Limb (tissue), 2 donors: ENCODE data around the gene TCF7L1.
A peak's percentile ranks its signal among the peaks of the same experiment; 100 is the strongest.
"Not testable (repeated sequence)": the region's sequence is repeated elsewhere in the genome, so short reads cannot be mapped to it uniquely, and the experiment has no call there.

Experiments used
- DNase-seq, 2 donors: peaks; one replicate each; pipeline ENCODE4 v3.0.0-alpha.2; 2016; ENCODE audit errors: extremely low spot score in 2 of 2

TCF7L1 gene

GRCh38 chr2:85132397-85132796 is 795 bp upstream of the TCF7L1 start:
- peak in 1 of 2 donors; percentile 39 for DNase-seq

- peak in 1 of 2 donors; percentile 78 for DNase-seq
Measured at GRCh38 chr2:85133751-85134254, 611 bp downstream of the TCF7L1 start.

- DNase-seq = peak; percentile 54 to 84
Measured at GRCh38 chr2:85134255-85134895, 1.2 kb downstream of the TCF7L1 start.

- peak in 1 of 2 donors; percentile 60 for DNase-seq
Measured at GRCh38 chr2:85134896-85135659, 1.9 kb downstream of the TCF7L1 start.

- DNase-seq = no peak
Measured at GRCh38 chr2:85135660-85135914, 2.4 kb downstream of the TCF7L1 start.

- no peak for DNase-seq
Measured at GRCh38 chr2:85137156-85137555, 4.0 kb downstream of the TCF7L1 start.

GRCh38 chr2:85143463-85144082 is 10.4 kb downstream of the TCF7L1 start:
- no peak for DNase-seq

- DNase-seq = no peak
Measured at GRCh38 chr2:85145116-85145820, 12.1 kb downstream of the TCF7L1 start.

GRCh38 chr2:85148190-85148589 is 15.0 kb downstream of the TCF7L1 start:
- no peak for DNase-seq

GRCh38 chr2:85151026-85151425 is 17.8 kb downstream of the TCF7L1 start:
- no peak for DNase-seq

- no peak for DNase-seq
Measured at GRCh38 chr2:85152895-85153294, 19.7 kb downstream of the TCF7L1 start.

- DNase-seq = peak in 1 of 2 donors; percentile 58
Measured at GRCh38 chr2:85154048-85154753, 21.0 kb downstream of the TCF7L1 start.

- DNase-seq = not testable (repeated sequence)
Measured at GRCh38 chr2:85155082-85155481, 21.9 kb downstream of the TCF7L1 start.

- peak in 1 of 2 donors; percentile 55 for DNase-seq
Measured at GRCh38 chr2:85156153-85156552, 23.0 kb downstream of the TCF7L1 start.

- no peak for DNase-seq
Measured at GRCh38 chr2:85156619-85157018, 23.4 kb downstream of the TCF7L1 start.

- no peak for DNase-seq
Measured at GRCh38 chr2:85157345-85157744, 24.2 kb downstream of the TCF7L1 start.

- no peak for DNase-seq
Measured at GRCh38 chr2:85158559-85159273, 25.5 kb downstream of the TCF7L1 start.

GRCh38 chr2:85159589-85159988 is 26.4 kb downstream of the TCF7L1 start:
- DNase-seq = no peak

GRCh38 chr2:85160966-85161960 is 28.1 kb downstream of the TCF7L1 start:
- no peak for DNase-seq
